ENCODE measurements around the gene LRP2. TPM values are rescaled to one million over a fixed set of nuclear protein-coding genes. Genes with fewer than 3 reads are reported as not detected.

The LRP2 gene
- total and polyA plus RNA-seq, 7 donors = 1.9 TPM; not detected in 6

DNA sequence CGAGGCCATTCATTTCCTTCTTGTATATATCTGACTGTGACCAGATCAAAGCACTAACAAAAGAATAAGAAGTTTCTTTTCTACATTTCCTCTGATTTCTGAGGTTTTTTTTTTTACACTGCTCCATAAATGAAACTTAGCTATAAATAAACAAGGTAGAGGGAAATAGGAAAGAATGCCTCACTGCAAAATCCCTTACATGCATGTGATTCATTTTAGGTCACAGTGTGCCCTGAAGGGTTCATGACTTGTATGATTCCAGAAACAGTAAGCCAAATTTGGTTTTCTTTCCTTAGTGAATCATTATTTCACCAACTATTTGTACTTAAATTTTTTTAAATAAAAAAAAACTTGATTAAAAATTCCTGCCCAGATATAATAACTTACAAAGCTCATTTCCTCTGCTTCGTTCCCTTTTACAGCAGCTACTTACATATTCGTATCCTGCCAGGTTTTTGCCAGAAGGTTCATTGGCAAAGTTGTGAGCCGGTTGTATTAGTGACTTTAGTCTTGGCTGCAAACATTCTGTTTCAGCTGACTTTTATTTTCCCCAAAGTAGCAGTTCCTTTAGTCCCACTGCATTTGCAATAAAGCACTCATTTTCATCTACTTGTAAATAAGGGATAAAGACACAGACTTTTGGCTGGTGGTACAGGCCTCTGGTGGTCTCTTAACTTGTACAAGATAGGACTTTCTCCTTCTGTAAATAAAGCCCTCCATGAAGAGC lies 58.6 kb downstream of the LRP2 start:
- Histone ChIP-seq H3K4me3 (no peak overlapping the region), H3K36me3 (no peaks in the 10 kb centered on the region), H3K9me3 (no peaks in the 10 kb centered on the region), H3K27ac (no peak overlapping the region), H3K4me1 (no peaks in the 10 kb centered on the region), H3K27me3 (no peaks in the 10 kb centered on the region)
- intact Hi-C loops (cut with DNase I) = no loop called here
- TF ChIP-seq, protein P1, sequence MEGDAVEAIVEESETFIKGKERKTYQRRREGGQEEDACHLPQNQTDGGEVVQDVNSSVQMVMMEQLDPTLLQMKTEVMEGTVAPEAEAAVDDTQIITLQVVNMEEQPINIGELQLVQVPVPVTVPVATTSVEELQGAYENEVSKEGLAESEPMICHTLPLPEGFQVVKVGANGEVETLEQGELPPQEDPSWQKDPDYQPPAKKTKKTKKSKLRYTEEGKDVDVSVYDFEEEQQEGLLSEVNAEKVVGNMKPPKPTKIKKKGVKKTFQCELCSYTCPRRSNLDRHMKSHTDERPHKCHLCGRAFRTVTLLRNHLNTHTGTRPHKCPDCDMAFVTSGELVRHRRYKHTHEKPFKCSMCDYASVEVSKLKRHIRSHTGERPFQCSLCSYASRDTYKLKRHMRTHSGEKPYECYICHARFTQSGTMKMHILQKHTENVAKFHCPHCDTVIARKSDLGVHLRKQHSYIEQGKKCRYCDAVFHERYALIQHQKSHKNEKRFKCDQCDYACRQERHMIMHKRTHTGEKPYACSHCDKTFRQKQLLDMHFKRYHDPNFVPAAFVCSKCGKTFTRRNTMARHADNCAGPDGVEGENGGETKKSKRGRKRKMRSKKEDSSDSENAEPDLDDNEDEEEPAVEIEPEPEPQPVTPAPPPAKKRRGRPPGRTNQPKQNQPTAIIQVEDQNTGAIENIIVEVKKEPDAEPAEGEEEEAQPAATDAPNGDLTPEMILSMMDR (IDR thresholded peaks at IDR 0.05) = no peak
- no peak for TF ChIP-seq POLR2A (IDR thresholded peaks at IDR 0.05)
- no peak for TF ChIP-seq POLR2AphosphoS5 (IDR thresholded peaks at IDR 0.05)
- TF ChIP-seq EP300 (IDR thresholded peaks at IDR 0.05) = no peak
- 51 to 72% methylated on average over 4 of the region's 4 CpGs for WGBS, 2 donors
- no peak for DNase-seq

DNA sequence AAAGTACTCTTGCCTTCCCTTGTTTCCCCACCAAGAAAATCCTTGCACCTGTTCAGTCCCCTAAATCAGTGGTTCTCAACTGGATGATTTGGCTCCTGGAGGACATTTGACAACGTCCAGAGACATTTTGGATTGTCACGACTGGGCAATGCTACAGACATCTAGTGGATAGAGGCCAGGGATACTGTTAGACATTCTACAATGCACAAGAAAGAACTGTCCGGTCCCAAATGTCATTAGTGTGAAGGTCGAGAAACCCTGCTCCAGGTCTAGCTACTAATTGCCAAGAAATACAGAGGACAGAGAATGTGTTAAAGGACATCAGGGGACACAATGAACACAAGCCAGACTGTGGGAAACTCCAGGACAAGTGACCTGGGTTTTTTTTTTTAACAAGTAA lies 60.0 kb downstream of the LRP2 start:
- H3K4me3 ChIP-seq = no peak overlapping the region
- WGBS, 2 donors = 60 to 86% methylated on average over 4 of the region's 4 CpGs
- no peaks in the 10 kb centered on the region for H3K9me3 ChIP-seq
- no peak for DNase-seq
- H3K27ac ChIP-seq = no peak overlapping the region
- TF ChIP-seq POLR2A (IDR thresholded peaks at IDR 0.05) = no peak
- no peak for TF ChIP-seq POLR2AphosphoS5 (IDR thresholded peaks at IDR 0.05)
- TF ChIP-seq, protein P1 (IDR thresholded peaks at IDR 0.05) = no peak
- TF ChIP-seq EP300 (IDR thresholded peaks at IDR 0.05) = no peak
- no peaks in the 10 kb centered on the region for H3K27me3 ChIP-seq
- no peaks in the 10 kb centered on the region for H3K36me3 ChIP-seq
- no peaks in the 10 kb centered on the region for H3K4me1 ChIP-seq
- intact Hi-C loops (cut with DNase I) = no loop called here

DNA sequence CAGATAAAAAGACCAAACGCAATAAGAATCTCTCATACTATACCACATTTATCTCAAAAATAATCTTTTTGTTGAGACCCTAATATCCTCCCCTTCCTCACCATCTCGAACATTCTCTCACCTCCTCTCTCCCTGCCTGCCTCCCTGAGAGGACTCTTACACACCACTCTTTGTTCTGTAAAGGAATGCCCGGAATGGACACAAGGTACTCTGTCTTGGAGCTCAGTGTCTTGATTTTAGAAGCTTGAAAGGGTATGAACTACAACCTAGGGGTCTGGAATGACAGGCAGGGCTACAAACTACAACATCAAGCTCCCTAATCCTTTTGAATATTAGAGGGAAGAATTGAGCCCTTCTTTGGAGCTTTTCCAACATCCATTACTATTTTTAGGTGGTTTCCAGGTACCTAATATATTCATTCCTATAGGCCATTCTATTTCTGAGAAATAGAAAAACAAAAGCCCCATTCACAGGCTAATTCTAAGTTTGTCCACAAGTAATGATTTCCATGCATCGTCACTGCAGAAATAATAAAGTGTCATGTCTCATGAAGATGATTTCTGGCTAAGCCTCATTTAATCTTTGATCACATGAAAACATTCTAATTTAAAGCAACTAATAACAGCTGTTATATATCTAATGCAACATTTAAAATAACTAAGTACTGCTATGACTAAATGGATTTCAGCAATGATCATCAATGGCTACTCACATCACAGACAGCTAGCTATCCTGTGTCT lies 60.6 kb downstream of the LRP2 start:
- DNase-seq = no peak
- no peak for TF ChIP-seq EP300 (IDR thresholded peaks at IDR 0.05)
- TF ChIP-seq POLR2A (IDR thresholded peaks at IDR 0.05) = no peak
- TF ChIP-seq, protein P1 (IDR thresholded peaks at IDR 0.05) = no peak
- no peak for TF ChIP-seq POLR2AphosphoS5 (IDR thresholded peaks at IDR 0.05)
- WGBS, 2 donors = 73 to 74% methylated on average over 4 of the region's 4 CpGs

DNA sequence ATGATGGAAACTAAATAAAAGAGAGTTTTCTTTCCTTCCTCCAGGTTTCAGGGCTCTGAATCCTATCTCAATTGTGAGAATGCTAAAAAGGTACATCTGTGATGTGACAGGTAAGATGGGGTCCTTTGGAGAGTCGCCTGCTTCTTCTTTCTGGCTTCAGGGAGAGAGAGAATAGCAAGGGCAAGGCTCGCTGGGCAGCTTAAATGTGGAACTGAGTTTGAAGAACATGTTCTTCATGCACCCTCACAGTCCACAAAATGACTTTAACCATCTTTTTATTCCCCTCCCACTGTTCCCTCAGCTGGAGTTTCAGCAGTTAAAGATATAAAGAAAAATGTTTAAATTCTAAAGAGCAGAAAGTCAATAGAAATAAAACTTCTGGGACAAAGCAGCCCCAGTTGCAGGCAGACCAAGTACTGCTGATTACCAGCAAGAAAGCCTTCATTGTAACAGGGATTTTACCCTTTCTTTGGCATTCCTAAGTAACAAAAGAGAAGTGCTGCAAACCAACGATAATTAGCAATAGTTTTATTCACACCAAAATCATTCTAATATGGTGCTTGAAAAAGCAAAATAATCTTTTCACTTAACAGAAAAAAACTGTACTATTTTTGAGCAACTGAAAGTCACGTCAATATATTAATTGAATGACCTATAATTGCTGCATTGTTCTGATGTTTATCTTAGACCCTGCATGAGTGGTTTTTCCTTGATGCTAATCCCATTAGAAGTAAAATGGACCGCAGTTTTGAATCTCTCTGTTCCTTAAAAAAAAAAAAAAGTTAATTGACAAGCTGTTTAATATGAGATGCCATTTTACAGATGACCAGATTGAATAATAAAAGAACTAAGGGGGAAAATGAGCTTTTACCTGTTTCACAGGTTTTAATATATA lies 61.5 kb downstream of the LRP2 start:
- no peak overlapping the region for H3K4me3 ChIP-seq
- DNase-seq = no peak
- no peaks in the 10 kb centered on the region for H3K36me3 ChIP-seq
- intact Hi-C loops (cut with DNase I) = no loop called here
- no peaks in the 10 kb centered on the region for H3K9me3 ChIP-seq
- TF ChIP-seq POLR2A (IDR thresholded peaks at IDR 0.05) (no peak), EP300 (IDR thresholded peaks at IDR 0.05) (no peak), POLR2AphosphoS5 (IDR thresholded peaks at IDR 0.05) (no peak)
- TF ChIP-seq, protein P1 (IDR thresholded peaks at IDR 0.05) = no peak
- H3K4me1 ChIP-seq = no peaks in the 10 kb centered on the region
- H3K27ac ChIP-seq = no peak overlapping the region
- 29 to 45% methylated on average over 5 of the region's 5 CpGs for WGBS, 2 donors
- H3K27me3 ChIP-seq = no peaks in the 10 kb centered on the region

More for the DNA sequence above, 60.6 kb downstream of the LRP2 start:
- intact Hi-C loops (cut with DNase I) = no loop called here
- no peaks in the 10 kb centered on the region for H3K27me3 ChIP-seq
- no peak overlapping the region for H3K4me3 ChIP-seq
- H3K9me3 ChIP-seq = no peaks in the 10 kb centered on the region
- H3K27ac ChIP-seq = no peak overlapping the region
- no peaks in the 10 kb centered on the region for H3K4me1 ChIP-seq
- H3K36me3 ChIP-seq = no peaks in the 10 kb centered on the region
